Tibial nerve (tissue), 4 donors: ENCODE data around the gene HMGCL.

Experiments used
- CTCF ChIP-seq, 5 experiments: fragments of 200-600 bp in 3 of 5; fragments of 450-650 bp in 2 of 5; sonication (generic) in 3 of 5; IDR thresholded peaks; one replicate each; pipeline ENCODE4 v1.5.1; 2016 to 2019; ENCODE audit warnings: antibody characterized with exemption in 5 of 5, mild to moderate bottlenecking in 3 of 5, moderate library complexity in 2 of 5
- EP300 ChIP-seq, 2 donors: sonication (generic); formaldehyde crosslinking; IDR thresholded peaks; one replicate each; pipeline ENCODE4 v1.6.1; 2017; ENCODE audit warnings: antibody characterized with exemption in 2 of 2, mild to moderate bottlenecking in 1 of 2
- POLR2A ChIP-seq, 2 donors: fragments of 450-650 bp; IDR thresholded peaks; one replicate each; pipeline ENCODE4 v1.6.1; 2017; ENCODE audit warnings: antibody characterized with exemption in 2 of 2, mild to moderate bottlenecking in 2 of 2, moderate library complexity in 2 of 2

- TF ChIP-seq POLR2A (IDR thresholded peaks at IDR 0.05): no peak
- TF ChIP-seq EP300 (IDR thresholded peaks at IDR 0.05): no peak
- TF ChIP-seq CTCF (IDR thresholded peaks at IDR 0.05): no peak
Measured at GRCh38 chr1:23869051-23869450, 43.8 kb upstream of the HMGCL start.
